DOHH2 (cell line): Measurements from ENCODE around the gene ECM1.

Experiments
- CTCF ChIP-seq: fragments of 200-600 bp; sonication (generic); IDR thresholded peaks from one replicate; pipeline ENCODE4 v1.5.1; 2014; ENCODE audit warnings: antibody characterized with exemption, mild to moderate bottlenecking, low read depth, low read length; ENCODE audit not compliant: poor library complexity, severe bottlenecking
- EZH2phosphoT487 ChIP-seq: fragments of 200-600 bp; sonication (generic); IDR thresholded peaks from 2 replicates; pipeline ENCODE4 v1.6.1; 2017; ENCODE audit warnings: borderline replicate concordance, mild to moderate bottlenecking, antibody characterized with exemption, low read length, moderate library complexity, mixed read lengths

GRCh38 chr1:150536836-150537731 lies 29.2 kb downstream of the ECM1 start:
- TF ChIP-seq CTCF (no peak), EZH2phosphoT487 (no peak)
